ENCODE results near the gene SSH2. TPM values are rescaled to one million over a fixed set of nuclear protein-coding genes. Genes with fewer than 3 reads are reported as not detected.

Gene SSH2
- total RNA-seq, 2 donors from 2014 or later, result 28.1 to 28.2 TPM

DNA sequence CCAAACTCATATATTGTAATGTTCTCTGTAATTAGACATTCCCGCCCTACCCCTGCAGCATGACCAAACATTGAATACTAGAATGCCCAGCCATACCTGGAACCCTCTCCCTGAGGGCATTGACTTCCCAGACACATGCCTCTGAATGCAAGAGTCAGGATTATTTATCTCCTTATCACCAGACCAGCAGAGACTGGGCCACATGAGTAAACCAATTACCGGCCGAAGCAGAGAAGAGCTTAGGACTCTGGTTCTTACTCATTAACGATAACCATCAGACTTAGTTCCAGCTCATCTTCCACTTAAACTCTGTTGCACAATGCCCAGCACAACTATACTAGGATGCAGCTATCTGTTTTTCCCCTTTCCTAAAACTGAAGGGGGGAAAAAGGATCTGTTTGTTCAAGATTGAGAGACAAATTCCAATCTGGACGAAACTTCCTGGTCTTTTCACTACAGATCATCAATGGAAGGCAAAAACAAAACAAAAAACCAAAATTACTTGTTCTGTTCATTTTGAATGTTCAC lies 219.1 kb downstream of the SSH2 start:
- Histone ChIP-seq H3K27ac (no peak overlapping the region), H3K9ac (ENCODE audit: low read depth in 2 of 2, low read length in 2 of 2) (no peak overlapping the region), H3K27me3 (no peaks in the 10 kb centered on the region), H3K4me1 (no peaks in the 10 kb centered on the region), H3K4me3 (no peak overlapping the region), H3K36me3 (no peaks in the 10 kb centered on the region), H3K9me3 (no peaks in the 10 kb centered on the region)
- intact Hi-C loops (cut with DNase I), result no loop called here
- no peak for DNase-seq
- TF ChIP-seq, protein P1, sequence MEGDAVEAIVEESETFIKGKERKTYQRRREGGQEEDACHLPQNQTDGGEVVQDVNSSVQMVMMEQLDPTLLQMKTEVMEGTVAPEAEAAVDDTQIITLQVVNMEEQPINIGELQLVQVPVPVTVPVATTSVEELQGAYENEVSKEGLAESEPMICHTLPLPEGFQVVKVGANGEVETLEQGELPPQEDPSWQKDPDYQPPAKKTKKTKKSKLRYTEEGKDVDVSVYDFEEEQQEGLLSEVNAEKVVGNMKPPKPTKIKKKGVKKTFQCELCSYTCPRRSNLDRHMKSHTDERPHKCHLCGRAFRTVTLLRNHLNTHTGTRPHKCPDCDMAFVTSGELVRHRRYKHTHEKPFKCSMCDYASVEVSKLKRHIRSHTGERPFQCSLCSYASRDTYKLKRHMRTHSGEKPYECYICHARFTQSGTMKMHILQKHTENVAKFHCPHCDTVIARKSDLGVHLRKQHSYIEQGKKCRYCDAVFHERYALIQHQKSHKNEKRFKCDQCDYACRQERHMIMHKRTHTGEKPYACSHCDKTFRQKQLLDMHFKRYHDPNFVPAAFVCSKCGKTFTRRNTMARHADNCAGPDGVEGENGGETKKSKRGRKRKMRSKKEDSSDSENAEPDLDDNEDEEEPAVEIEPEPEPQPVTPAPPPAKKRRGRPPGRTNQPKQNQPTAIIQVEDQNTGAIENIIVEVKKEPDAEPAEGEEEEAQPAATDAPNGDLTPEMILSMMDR (IDR thresholded peaks at IDR 0.05), result no peak

DNA sequence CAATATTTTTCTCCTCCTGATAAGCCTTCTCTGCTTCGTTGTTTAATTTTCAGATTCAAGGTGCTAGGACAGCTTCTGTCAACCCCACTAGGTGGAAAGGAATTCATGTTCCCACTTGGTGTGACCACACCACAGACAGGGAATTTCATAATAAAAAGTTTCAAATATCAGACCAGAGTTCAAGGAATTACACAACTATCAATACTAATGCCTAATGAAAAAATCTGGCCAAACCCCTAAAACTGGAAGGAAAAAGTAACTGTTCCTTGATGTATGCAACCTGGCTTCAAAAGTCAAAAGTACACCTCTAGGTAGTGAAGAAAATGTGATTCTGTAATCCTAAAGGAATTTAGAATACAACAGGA lies 219.5 kb downstream of the SSH2 start:
- TF ChIP-seq, protein P1 (IDR thresholded peaks at IDR 0.05), result no peak
- Histone ChIP-seq H3K9ac (ENCODE audit: low read depth in 2 of 2, low read length in 2 of 2) (no peak overlapping the region), H3K27ac (no peak overlapping the region), H3K4me1 (no peaks in the 10 kb centered on the region), H3K4me3 (no peak overlapping the region), H3K36me3 (no peaks in the 10 kb centered on the region), H3K9me3 (no peaks in the 10 kb centered on the region), H3K27me3 (no peaks in the 10 kb centered on the region)
- intact Hi-C loops (cut with DNase I), result no loop called here
- DNase-seq, result no peak

DNA sequence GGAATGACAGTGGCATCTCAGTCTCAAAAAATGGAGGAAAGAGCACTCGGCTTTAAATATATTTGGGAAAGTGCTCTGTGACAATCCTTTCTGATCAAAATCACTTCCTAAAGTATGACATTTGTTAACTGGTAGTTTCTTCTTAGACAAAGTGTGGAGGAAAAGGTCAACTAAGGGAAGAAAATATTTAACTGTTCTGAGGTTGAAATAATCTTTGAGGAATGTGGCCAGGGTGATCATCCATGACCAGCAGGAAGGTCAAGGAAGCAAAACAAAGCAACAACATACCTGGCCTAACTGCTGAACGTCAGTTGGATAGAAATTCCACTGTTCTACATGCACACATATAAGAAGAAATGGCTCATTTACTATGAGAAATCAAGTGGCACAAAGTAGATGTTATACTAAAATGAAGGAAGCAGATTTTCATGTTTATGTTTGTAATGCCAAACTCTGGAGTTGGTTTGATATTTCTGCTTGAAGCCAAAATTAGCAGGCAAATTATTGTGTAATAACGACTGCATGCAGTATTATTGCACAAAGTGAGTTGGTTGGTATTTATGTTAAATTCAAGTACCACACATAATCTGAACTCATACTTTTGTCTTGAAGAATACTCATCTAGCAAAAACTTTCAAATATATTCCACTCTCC lies 220.0 kb downstream of the SSH2 start:
- Histone ChIP-seq H3K27ac (no peak overlapping the region), H3K4me1 (no peaks in the 10 kb centered on the region), H3K4me3 (no peak overlapping the region), H3K36me3 (no peaks in the 10 kb centered on the region), H3K9me3 (no peaks in the 10 kb centered on the region), H3K27me3 (no peaks in the 10 kb centered on the region), H3K9ac (ENCODE audit: low read depth in 2 of 2, low read length in 2 of 2) (no peak overlapping the region)
- intact Hi-C loops (cut with DNase I), result no loop called here
- TF ChIP-seq, protein P1 (IDR thresholded peaks at IDR 0.05), result no peak
- no peak for DNase-seq

DNA sequence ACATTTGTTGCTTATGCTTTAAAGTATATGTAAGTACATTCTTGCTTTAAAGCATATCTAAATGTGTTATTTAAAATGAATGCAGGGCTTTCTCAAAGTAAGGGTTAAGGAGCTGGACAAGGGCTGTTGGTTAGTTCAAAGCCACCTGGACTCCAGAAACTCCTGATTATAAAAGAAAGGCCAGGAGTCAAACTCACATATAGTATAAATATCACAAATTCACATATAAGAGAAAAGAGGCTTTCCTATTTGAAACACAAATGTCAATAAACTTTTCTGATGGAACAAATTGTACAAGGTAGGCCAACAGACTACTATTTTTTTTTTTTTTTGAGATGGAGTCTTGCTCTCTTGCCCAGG lies 222.8 kb downstream of the SSH2 start:
- no peak for DNase-seq

DNA sequence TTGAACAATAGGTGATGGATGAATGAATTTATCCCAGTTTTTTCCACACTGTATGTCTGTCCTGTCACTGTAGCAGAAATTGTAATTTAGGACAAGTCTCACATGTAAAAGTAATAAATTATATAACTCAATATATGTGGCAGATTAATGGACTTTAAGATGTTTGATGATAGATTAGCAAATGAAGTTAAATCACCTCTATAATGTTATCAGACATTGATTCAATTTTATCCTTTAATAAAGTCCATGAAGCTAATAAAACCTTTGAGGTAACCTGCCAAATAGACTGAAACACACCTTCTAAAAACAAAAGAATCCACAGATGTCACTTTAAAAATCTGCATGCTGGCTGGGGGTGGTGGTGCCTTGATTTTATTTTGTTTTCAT lies 224.0 kb downstream of the SSH2 start:
- Histone ChIP-seq H3K9ac (ENCODE audit: low read depth in 2 of 2, low read length in 2 of 2) (no peak overlapping the region), H3K27me3 (no peaks in the 10 kb centered on the region), H3K9me3 (no peaks in the 10 kb centered on the region), H3K4me1 (no peaks in the 10 kb centered on the region), H3K27ac (peak overlapping the region; percentile 17), H3K4me3 (no peak overlapping the region), H3K36me3 (no peaks in the 10 kb centered on the region)
- intact Hi-C loops (cut with DNase I), result no loop called here
- DNase-seq, result no peak
- TF ChIP-seq, protein P1 (IDR thresholded peaks at IDR 0.05), result no peak

More for the DNA sequence above, 222.8 kb downstream of the SSH2 start:
- Histone ChIP-seq H3K36me3 (no peaks in the 10 kb centered on the region), H3K27ac (peak overlapping the region; percentile 17), H3K27me3 (no peaks in the 10 kb centered on the region), H3K4me3 (no peak overlapping the region), H3K9me3 (no peaks in the 10 kb centered on the region), H3K9ac (ENCODE audit: low read depth in 2 of 2, low read length in 2 of 2) (no peak overlapping the region), H3K4me1 (no peaks in the 10 kb centered on the region)
- intact Hi-C loops (cut with DNase I), result no loop called here
- TF ChIP-seq, protein P1 (IDR thresholded peaks at IDR 0.05), result no peak
